WTC11 (cell line): Measurements from ENCODE around the gene HNRNPH3. TPM values are rescaled to one million over a fixed set of nuclear protein-coding genes. Genes with fewer than 3 reads are reported as not detected.

ENCODE experiments used
- ATAC-seq: fragments of 200-7000 bp; cut with Tn5 transposase; 2 replicates; pipeline ENCODE4 v1.10.0; 2021; ENCODE audit warnings: mild to moderate bottlenecking, moderate library complexity
- CTCF ChIA-PET: fragments of 300-600 bp; sonication (Branson Sonifier 250); formaldehyde crosslinking; loops from one replicate; lab custom pipeline; 2021; ENCODE audit warnings: antibody characterized with exemption; lab: Charles Lee
- POLR2A ChIA-PET: fragments of 350-600 bp; sonication (Branson Sonifier 250); formaldehyde crosslinking; loops from one replicate; lab custom pipeline; 2021; ENCODE audit warnings: antibody characterized with exemption; lab: Charles Lee
- DNase-seq: peaks from one replicate; pipeline ENCODE4 v3.0.0; 2021; ENCODE audit warnings: low spot score
- H3K27ac Mint-ChIP-seq: 2 replicates; pipeline ENCODE4 v1.8.0; 2021; ENCODE audit warnings: mixed read lengths
- H3K27me3 Mint-ChIP-seq: 2 replicates; pipeline ENCODE4 v1.8.0; 2021; ENCODE audit warnings: low read depth, mild to moderate bottlenecking, moderate library complexity, mixed read lengths
- H3K36me3 Mint-ChIP-seq: 2 replicates; pipeline ENCODE4 v1.8.0; 2021; ENCODE audit warnings: mixed read lengths
- H3K4me1 Mint-ChIP-seq: 2 replicates; pipeline ENCODE4 v1.8.0; 2022; ENCODE audit warnings: mixed read lengths
- H3K4me3 Mint-ChIP-seq: 2 replicates; pipeline ENCODE4 v1.8.0; 2021; ENCODE audit warnings: mild to moderate bottlenecking, moderate library complexity, mixed read lengths
- H3K9me3 Mint-ChIP-seq: 2 replicates; pipeline ENCODE4 v1.8.0; 2021; ENCODE audit warnings: mixed read lengths
- CREB1 ChIP-seq: sonication (generic); formaldehyde crosslinking; IDR thresholded peaks from 2 replicates; pipeline ENCODE4 v1.8.0; 2023; ENCODE audit warnings: mild to moderate bottlenecking, missing genetic modification reagents
- ELF4 ChIP-seq: sonication (generic); formaldehyde crosslinking; IDR thresholded peaks from 2 replicates; pipeline ENCODE4 v1.8.1; 2022; ENCODE audit warnings: low read depth, mild to moderate bottlenecking, moderate library complexity, missing genetic modification reagents
- FOXK1 ChIP-seq: sonication (generic); formaldehyde crosslinking; IDR thresholded peaks from 2 replicates; pipeline ENCODE4 v1.8.0; 2022; ENCODE audit warnings: mild to moderate bottlenecking, moderate library complexity, missing genetic modification reagents
- FOXP1 ChIP-seq: sonication (generic); formaldehyde crosslinking; IDR thresholded peaks from 2 replicates; pipeline ENCODE4 v1.8.0; 2022; ENCODE audit warnings: missing genetic modification reagents, mild to moderate bottlenecking, moderate library complexity, borderline replicate concordance
- GABPB1 ChIP-seq: sonication (generic); formaldehyde crosslinking; IDR thresholded peaks from 2 replicates; pipeline ENCODE4 v1.8.1; 2023; ENCODE audit warnings: mild to moderate bottlenecking, missing genetic modification reagents
- JAZF1 ChIP-seq: fragments of 250-450 bp; sonication (Bioruptor Pico); IDR thresholded peaks from 2 replicates; pipeline ENCODE4 v1.9.0; 2021; ENCODE audit warnings: moderate library complexity, mild to moderate bottlenecking, inconsistent platforms
- JUN ChIP-seq: sonication (generic); formaldehyde crosslinking; IDR thresholded peaks from 2 replicates; pipeline ENCODE4 v1.8.0; 2023; ENCODE audit warnings: mild to moderate bottlenecking, missing genetic modification reagents
- NFYB ChIP-seq: sonication (generic); formaldehyde crosslinking; conservative IDR thresholded peaks from 2 replicates; pipeline ENCODE4 v1.8.0; 2022; ENCODE audit warnings: low read depth, missing genetic modification reagents
- NR2C2 ChIP-seq: sonication (generic); formaldehyde crosslinking; IDR thresholded peaks from 2 replicates; pipeline ENCODE4 v1.8.0; 2022; ENCODE audit warnings: mild to moderate bottlenecking, missing genetic modification reagents
- OVOL2 ChIP-seq: fragments of 250-450 bp; sonication (Bioruptor Pico); IDR thresholded peaks from 2 replicates; pipeline ENCODE4 v1.9.0; 2021; ENCODE audit warnings: mild to moderate bottlenecking, borderline replicate concordance
- PREB ChIP-seq: sonication (generic); formaldehyde crosslinking; IDR thresholded peaks from 2 replicates; pipeline ENCODE4 v1.8.1; 2022; ENCODE audit warnings: mild to moderate bottlenecking, missing genetic modification reagents, moderate library complexity, borderline replicate concordance
- PRRX2 ChIP-seq: fragments of 250-450 bp; sonication (Bioruptor Pico); IDR thresholded peaks from 2 replicates; pipeline ENCODE4 v1.8.0; 2021; ENCODE audit warnings: mild to moderate bottlenecking
- RELA ChIP-seq: sonication (generic); formaldehyde crosslinking; IDR thresholded peaks from 2 replicates; pipeline ENCODE4 v1.8.1; 2022; ENCODE audit warnings: missing genetic modification reagents, mild to moderate bottlenecking, borderline replicate concordance
- SOX15 ChIP-seq: fragments of 250-450 bp; sonication (Bioruptor Pico); IDR thresholded peaks from 2 replicates; pipeline ENCODE4 v1.9.0; 2021; ENCODE audit warnings: mild to moderate bottlenecking
- TP53 ChIP-seq: sonication (generic); formaldehyde crosslinking; IDR thresholded peaks from 2 replicates; pipeline ENCODE4 v1.8.1; 2023; ENCODE audit warnings: mild to moderate bottlenecking, missing genetic modification reagents
- ZNF219 ChIP-seq: sonication (generic); formaldehyde crosslinking; IDR thresholded peaks from 2 replicates; pipeline ENCODE4 v1.8.0; 2023; ENCODE audit warnings: missing genetic modification reagents, mild to moderate bottlenecking, borderline replicate concordance
- ZNF263 ChIP-seq: sonication (generic); formaldehyde crosslinking; IDR thresholded peaks from 2 replicates; pipeline ENCODE4 v1.8.1; 2022; ENCODE audit warnings: low read depth, mild to moderate bottlenecking, moderate library complexity, missing genetic modification reagents
- ZNF317 ChIP-seq: sonication (generic); formaldehyde crosslinking; IDR thresholded peaks from 2 replicates; pipeline ENCODE4 v1.8.1; 2023; ENCODE audit warnings: low read depth, mild to moderate bottlenecking, moderate library complexity, missing genetic modification reagents, borderline replicate concordance
- ZNF416 ChIP-seq: fragments of 250-450 bp; sonication (Bioruptor Pico); IDR thresholded peaks from 2 replicates; pipeline ENCODE4 v1.9.0; 2021; ENCODE audit warnings: mild to moderate bottlenecking, inconsistent platforms
- ZNF671 ChIP-seq: fragments of 250-450 bp; sonication (Bioruptor Pico); IDR thresholded peaks from 2 replicates; pipeline ENCODE4 v1.8.0; 2021; ENCODE audit warnings: mild to moderate bottlenecking
- total RNA-seq: library from RNA; stranded (reverse); gene quantifications from 3 replicates; pipeline ENCODE4 v1.2.3, GENCODE V29; 2021
- TF ChIP-seq, protein P1 (sequence below): fragments of 250-450 bp; sonication (Bioruptor Pico); conservative IDR thresholded peaks from 2 replicates; pipeline ENCODE4 v1.9.0; 2021; ENCODE audit warnings: mild to moderate bottlenecking
- TF ChIP-seq, protein P2 (sequence below): fragments of 200-600 bp; IDR thresholded peaks from 2 replicates; pipeline ENCODE4 v1.8.0; 2022; ENCODE audit warnings: antibody characterized with exemption
- TF ChIP-seq, protein P3 (sequence below): sonication (generic); formaldehyde crosslinking; conservative IDR thresholded peaks from 2 replicates; pipeline ENCODE4 v1.8.1; 2022; ENCODE audit warnings: mild to moderate bottlenecking, missing genetic modification reagents
- TF ChIP-seq, protein P4 (sequence below): sonication (generic); formaldehyde crosslinking; IDR thresholded peaks from 2 replicates; pipeline ENCODE4 v1.8.0; 2023; ENCODE audit warnings: missing genetic modification reagents
- TF ChIP-seq, protein P5 (sequence below): sonication (generic); formaldehyde crosslinking; IDR thresholded peaks from 2 replicates; pipeline ENCODE4 v1.8.0; 2022; ENCODE audit warnings: missing genetic modification reagents
- TF ChIP-seq, protein P6 (sequence below): fragments of 250-450 bp; sonication (Bioruptor Pico); IDR thresholded peaks from 2 replicates; pipeline ENCODE4 v1.9.0; 2021; ENCODE audit warnings: mild to moderate bottlenecking

HNRNPH3 gene
- total RNA-seq, 1 experiment from 2014 or later: 223 TPM

DNA sequence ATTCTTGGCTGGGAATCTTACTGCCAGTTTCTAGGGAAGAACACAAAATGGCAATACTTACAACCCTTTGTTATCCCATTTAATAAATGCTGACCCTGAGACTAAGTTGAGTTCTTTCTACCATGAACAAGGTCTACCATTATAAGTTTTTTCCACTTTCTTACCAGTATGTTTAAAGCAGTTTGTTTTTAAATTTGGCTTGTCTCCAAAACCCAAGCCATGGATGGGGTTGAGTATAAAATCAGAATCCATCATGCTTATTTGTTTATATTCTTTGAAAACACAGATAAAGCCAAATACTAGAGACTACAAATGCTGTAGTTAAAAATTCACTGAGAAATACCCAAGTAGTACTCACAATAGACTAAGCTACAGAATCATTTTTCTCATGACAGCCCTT lies 41.1 kb upstream of the HNRNPH3 start:
- POLR2A ChIA-PET: interaction anchor here (0.5 kb wide), 1 partner anchor 40 kb away, joined by 3 read pairs; no protein-coding TSS in a partner anchor
- TF ChIP-seq SOX15 (CRISPR knock-in tag) (no peak), PREB (no peak), RELA (CRISPR knock-in tag) (no peak), NFYB (no peak), PRRX2 (no peak), GABPB1 (CRISPR knock-in tag) (no peak), FOXP1 (CRISPR knock-in tag) (no peak), ZNF219 (CRISPR knock-in tag) (no peak), TP53 (CRISPR knock-in tag) (no peak), ZNF317 (CRISPR knock-in tag) (no peak), FOXK1 (no peak)
- TF ChIP-seq, protein P1, sequence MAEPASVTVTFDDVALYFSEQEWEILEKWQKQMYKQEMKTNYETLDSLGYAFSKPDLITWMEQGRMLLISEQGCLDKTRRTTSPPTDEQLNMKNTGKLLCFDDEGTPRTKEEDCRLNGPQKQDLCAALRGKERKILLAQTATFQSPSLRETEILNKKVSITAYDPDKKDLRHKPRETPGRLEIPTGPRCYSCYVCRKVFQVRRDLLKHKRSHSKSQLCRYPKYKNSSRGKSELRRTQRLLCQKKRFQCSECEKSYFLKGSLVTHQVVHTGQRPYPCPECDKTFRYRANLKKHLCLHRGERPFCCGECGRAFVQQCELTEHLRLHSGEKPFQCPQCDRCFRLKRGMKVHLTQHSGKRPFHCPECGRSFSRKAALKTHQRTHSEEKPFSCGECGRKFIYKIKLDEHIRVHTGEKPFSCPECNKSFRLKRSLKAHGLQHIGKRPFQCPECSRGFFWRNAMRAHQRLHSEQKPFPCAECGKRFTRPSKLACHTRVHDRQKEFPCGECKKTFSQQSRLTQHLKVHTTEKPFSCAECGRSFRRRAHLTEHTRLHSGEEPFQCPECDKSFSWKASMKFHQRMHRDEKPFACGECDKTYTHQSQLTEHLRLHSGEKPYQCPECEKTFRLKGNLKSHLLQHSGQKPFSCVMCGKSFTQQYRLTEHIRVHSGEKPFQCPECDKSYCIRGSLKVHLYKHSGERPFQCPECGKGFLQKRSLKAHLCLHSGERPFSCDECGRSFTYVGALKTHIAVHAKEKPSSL: no peak
- TF ChIP-seq, protein P2, sequence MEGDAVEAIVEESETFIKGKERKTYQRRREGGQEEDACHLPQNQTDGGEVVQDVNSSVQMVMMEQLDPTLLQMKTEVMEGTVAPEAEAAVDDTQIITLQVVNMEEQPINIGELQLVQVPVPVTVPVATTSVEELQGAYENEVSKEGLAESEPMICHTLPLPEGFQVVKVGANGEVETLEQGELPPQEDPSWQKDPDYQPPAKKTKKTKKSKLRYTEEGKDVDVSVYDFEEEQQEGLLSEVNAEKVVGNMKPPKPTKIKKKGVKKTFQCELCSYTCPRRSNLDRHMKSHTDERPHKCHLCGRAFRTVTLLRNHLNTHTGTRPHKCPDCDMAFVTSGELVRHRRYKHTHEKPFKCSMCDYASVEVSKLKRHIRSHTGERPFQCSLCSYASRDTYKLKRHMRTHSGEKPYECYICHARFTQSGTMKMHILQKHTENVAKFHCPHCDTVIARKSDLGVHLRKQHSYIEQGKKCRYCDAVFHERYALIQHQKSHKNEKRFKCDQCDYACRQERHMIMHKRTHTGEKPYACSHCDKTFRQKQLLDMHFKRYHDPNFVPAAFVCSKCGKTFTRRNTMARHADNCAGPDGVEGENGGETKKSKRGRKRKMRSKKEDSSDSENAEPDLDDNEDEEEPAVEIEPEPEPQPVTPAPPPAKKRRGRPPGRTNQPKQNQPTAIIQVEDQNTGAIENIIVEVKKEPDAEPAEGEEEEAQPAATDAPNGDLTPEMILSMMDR: no peak
- TF ChIP-seq, protein P3, sequence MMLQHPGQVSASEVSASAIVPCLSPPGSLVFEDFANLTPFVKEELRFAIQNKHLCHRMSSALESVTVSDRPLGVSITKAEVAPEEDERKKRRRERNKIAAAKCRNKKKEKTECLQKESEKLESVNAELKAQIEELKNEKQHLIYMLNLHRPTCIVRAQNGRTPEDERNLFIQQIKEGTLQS: no peak
- TF ChIP-seq, protein P4, sequence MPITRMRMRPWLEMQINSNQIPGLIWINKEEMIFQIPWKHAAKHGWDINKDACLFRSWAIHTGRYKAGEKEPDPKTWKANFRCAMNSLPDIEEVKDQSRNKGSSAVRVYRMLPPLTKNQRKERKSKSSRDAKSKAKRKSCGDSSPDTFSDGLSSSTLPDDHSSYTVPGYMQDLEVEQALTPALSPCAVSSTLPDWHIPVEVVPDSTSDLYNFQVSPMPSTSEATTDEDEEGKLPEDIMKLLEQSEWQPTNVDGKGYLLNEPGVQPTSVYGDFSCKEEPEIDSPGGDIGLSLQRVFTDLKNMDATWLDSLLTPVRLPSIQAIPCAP (CRISPR knock-in tag): no peak
- DNase-seq: no peak
- H3K36me3 Mint-ChIP-seq: no peaks in the 10 kb centered on the region
- no peaks in the 10 kb centered on the region for H3K4me1 Mint-ChIP-seq
- no peaks in the 10 kb centered on the region for H3K9me3 Mint-ChIP-seq
- H3K27me3 Mint-ChIP-seq: no peaks in the 10 kb centered on the region; the same call in 1 of the 2 replicates
- CTCF ChIA-PET: no interaction called here
- H3K4me3 Mint-ChIP-seq: no peak overlapping the region
- no peak overlapping the region for H3K27ac Mint-ChIP-seq
- no peak for ATAC-seq

- Mint-ChIP-seq H3K9me3 (no peaks in the 10 kb centered on the region), H3K4me1 (no peaks in the 10 kb centered on the region), H3K36me3 (no peaks in the 10 kb centered on the region), H3K27ac (peak overlapping the region; percentile 50; the same call in 1 of the 2 replicates), H3K4me3 (no peak overlapping the region), H3K27me3 (no peaks in the 10 kb centered on the region)
- POLR2A ChIA-PET: no interaction called here
- ATAC-seq (no peak), DNase-seq (no peak)
- CTCF ChIA-PET: no interaction called here
- no peak for TF ChIP-seq RELA (CRISPR knock-in tag)
- TF ChIP-seq FOXK1: no peak
- no peak for TF ChIP-seq ELF4 (CRISPR knock-in tag)
- TF ChIP-seq, protein P5, sequence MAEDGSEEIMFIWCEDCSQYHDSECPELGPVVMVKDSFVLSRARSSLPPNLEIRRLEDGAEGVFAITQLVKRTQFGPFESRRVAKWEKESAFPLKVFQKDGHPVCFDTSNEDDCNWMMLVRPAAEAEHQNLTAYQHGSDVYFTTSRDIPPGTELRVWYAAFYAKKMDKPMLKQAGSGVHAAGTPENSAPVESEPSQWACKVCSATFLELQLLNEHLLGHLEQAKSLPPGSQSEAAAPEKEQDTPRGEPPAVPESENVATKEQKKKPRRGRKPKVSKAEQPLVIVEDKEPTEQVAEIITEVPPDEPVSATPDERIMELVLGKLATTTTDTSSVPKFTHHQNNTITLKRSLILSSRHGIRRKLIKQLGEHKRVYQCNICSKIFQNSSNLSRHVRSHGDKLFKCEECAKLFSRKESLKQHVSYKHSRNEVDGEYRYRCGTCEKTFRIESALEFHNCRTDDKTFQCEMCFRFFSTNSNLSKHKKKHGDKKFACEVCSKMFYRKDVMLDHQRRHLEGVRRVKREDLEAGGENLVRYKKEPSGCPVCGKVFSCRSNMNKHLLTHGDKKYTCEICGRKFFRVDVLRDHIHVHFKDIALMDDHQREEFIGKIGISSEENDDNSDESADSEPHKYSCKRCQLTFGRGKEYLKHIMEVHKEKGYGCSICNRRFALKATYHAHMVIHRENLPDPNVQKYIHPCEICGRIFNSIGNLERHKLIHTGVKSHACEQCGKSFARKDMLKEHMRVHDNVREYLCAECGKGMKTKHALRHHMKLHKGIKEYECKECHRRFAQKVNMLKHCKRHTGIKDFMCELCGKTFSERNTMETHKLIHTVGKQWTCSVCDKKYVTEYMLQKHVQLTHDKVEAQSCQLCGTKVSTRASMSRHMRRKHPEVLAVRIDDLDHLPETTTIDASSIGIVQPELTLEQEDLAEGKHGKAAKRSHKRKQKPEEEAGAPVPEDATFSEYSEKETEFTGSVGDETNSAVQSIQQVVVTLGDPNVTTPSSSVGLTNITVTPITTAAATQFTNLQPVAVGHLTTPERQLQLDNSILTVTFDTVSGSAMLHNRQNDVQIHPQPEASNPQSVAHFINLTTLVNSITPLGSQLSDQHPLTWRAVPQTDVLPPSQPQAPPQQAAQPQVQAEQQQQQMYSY (CRISPR knock-in tag): no peak
- no peak for TF ChIP-seq ZNF263 (CRISPR knock-in tag)
- TF ChIP-seq ZNF671 (CRISPR knock-in tag): no peak
- TF ChIP-seq CREB1 (CRISPR knock-in tag): no peak
- TF ChIP-seq, protein P6, sequence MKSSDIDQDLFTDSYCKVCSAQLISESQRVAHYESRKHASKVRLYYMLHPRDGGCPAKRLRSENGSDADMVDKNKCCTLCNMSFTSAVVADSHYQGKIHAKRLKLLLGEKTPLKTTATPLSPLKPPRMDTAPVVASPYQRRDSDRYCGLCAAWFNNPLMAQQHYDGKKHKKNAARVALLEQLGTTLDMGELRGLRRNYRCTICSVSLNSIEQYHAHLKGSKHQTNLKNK (CRISPR knock-in tag): no peak
- TF ChIP-seq NR2C2 (CRISPR knock-in tag): no peak
- no peak for TF ChIP-seq JUN (CRISPR knock-in tag)
- no peak for TF ChIP-seq ZNF416 (CRISPR knock-in tag)
- TF ChIP-seq JAZF1 (CRISPR knock-in tag): no peak
- no peak for TF ChIP-seq NFYB
- no peak for TF ChIP-seq OVOL2 (CRISPR knock-in tag)
Observed at GRCh38 chr10:68296843-68297663, 34.8 kb upstream of the HNRNPH3 start.
